Muscle of leg (tissue), 11 donors: ENCODE measurements around the gene CDCA7. TPM values are rescaled to one million over a fixed set of nuclear protein-coding genes. Genes with fewer than 3 reads are reported as not detected.
A peak's percentile ranks its signal among the peaks of the same experiment; 100 is the strongest.

Experiments used
- DNase-seq: peaks from one replicate; pipeline ENCODE4 v3.0.0; 2013
- H3K27ac ChIP-seq: one replicate; pipeline ENCODE4 v1.5.1; 2013; ENCODE audit warnings: mild to moderate bottlenecking, low read length, control low read depth
- H3K27me3 ChIP-seq: one replicate; pipeline ENCODE4 v1.6.1; 2013; ENCODE audit warnings: low read length; ENCODE audit not compliant: control insufficient read depth, insufficient read depth
- H3K36me3 ChIP-seq: one replicate; pipeline ENCODE4 v1.6.1; 2013; ENCODE audit warnings: low read length; ENCODE audit not compliant: control insufficient read depth, insufficient read depth
- H3K4me1 ChIP-seq: one replicate; pipeline ENCODE4 v1.6.1; 2013; ENCODE audit warnings: low read length; ENCODE audit not compliant: control insufficient read depth, insufficient read depth
- H3K4me3 ChIP-seq: one replicate; pipeline ENCODE4 v1.5.1; 2013; ENCODE audit warnings: low read length, control low read depth
- H3K9me3 ChIP-seq: replicated peaks from 2 replicates; pipeline ENCODE4 v1.6.1; 2013; ENCODE audit warnings: low read depth, low read length; ENCODE audit not compliant: control insufficient read depth
- WGBS: methylation state at CpG from one replicate; pipeline ENCODE4 v1.1.5; 2013; ENCODE audit warnings: missing lambda C conversion rate; ENCODE audit not compliant: insufficient coverage; 5-methylcytosine and 5-hydroxymethylcytosine counted together
- polyA plus RNA-seq, 8 donors: library from polyadenylated mRNA; unstranded; fragments of 120-200 nt; gene quantifications; one replicate each; pipeline versions ENCODE4 v1.2.1 to v1.2.3, GENCODE V29; 2013; ENCODE audit warnings: inconsistent platforms in 1 of 8, low replicate concordance in 1 of 8; ENCODE audit not compliant: insufficient read length in 8 of 8, insufficient read depth in 1 of 8
- total RNA-seq: library from RNA; stranded (reverse); fragments of 120-200 nt; gene quantifications from one replicate; pipeline ENCODE4 v1.2.4, GENCODE V29; 2013

Gene CDCA7
- total and polyA plus RNA-seq, 9 donors, result 7.8 to 24.2 (median 19.6) TPM

DNA sequence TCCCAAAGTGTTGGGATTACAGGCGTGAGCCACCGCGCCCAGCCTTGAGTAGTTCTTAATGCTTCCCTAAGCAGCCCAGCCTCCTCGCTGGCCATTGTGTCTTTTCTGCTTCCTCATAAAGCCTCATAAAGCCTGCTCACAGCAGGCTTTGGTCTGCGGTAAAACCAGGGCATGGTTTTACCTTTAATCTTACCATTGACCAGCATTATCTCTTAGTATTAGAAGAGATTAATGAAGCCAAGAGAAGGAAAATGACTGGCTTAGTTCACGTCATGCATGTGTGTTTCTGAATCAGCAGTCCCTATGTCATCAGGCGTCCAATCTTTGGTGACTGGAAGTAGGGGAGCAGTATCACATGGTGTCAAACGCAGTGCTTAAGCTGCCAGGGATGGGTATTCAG, 14.9 kb upstream of the CDCA7 start:
- Histone ChIP-seq H3K4me1 (no peaks in the 10 kb centered on the region), H3K27me3 (no peaks in the 10 kb centered on the region), H3K9me3 (no peaks in the 10 kb centered on the region), H3K36me3 (no peaks in the 10 kb centered on the region), H3K4me3 (no peak overlapping the region), H3K27ac (no peak overlapping the region)
- 89% methylated on average over 3 of the region's 8 CpGs for WGBS
- DNase-seq, result no peak

GRCh38 chr2:173343921-173344320, 10.8 kb upstream of the CDCA7 start:
- Histone ChIP-seq H3K36me3 (no peaks in the 10 kb centered on the region), H3K4me1 (no peaks in the 10 kb centered on the region), H3K27me3 (no peaks in the 10 kb centered on the region), H3K9me3 (peaks cover 6% of the 10 kb centered on the region), H3K27ac (no peak overlapping the region), H3K4me3 (no peak overlapping the region)
- whole genome bisulfite sequencing, result 63% methylated on average over 2 of the region's 2 CpGs
- no peak for DNase-seq

- DNase-seq, result no peak
- no peak overlapping the region for H3K4me3 ChIP-seq
- no peak overlapping the region for H3K27ac ChIP-seq
- H3K36me3 ChIP-seq, result no peaks in the 10 kb centered on the region
- 70% methylated on average over 2 of the region's 6 CpGs for WGBS
- H3K9me3 ChIP-seq, result peaks cover 6% of the 10 kb centered on the region
- no peaks in the 10 kb centered on the region for H3K27me3 ChIP-seq
- no peaks in the 10 kb centered on the region for H3K4me1 ChIP-seq
These were observed 8.6 kb upstream of the CDCA7 start for GRCh38 chr2:173346035-173346434.

DNA sequence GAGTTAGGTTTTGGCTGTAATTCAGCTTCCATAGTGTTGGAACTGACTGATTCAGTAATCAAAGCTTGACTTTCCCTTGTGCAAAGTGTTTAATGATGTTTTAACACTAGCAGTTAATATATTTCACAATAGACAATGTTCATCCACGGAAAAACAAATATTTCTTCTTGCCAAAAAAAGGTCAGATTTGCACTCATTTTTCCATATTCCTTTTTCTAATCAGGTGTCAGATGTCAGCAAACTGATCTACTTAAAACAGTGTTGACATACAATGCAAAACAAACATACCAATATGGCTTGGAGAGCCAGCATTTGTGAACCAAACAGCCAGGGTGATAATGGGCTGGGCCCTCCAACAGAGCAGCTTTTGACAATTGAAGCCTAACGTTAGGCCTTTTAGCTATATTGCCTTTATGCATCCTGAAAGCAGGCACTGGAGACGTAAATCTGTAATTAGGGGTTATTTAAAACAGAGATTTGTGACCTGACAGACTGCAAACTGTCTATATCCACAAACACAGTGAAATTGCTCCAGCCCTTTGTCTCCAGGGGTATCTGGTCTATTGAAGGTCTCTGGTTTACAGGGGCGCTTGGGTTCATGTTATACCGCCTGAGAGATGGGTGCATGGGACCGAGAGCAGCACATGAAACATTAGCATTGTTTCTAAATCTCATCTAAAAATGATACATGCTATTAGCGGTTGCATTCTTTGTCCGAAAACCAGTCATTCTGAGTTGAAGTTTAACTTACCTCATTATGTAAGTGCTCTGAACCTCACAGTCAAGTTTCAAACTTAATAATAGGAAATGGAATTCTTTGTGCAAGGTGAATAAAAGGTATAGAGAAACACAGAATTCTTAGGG, 7.1 kb upstream of the CDCA7 start:
- no peaks in the 10 kb centered on the region for H3K27me3 ChIP-seq
- no peaks in the 10 kb centered on the region for H3K4me1 ChIP-seq
- WGBS, result 40% methylated on average over 1 of the region's 8 CpGs
- H3K36me3 ChIP-seq, result no peaks in the 10 kb centered on the region
- H3K9me3 ChIP-seq, result peaks cover 6% of the 10 kb centered on the region
- no peak overlapping the region for H3K27ac ChIP-seq
- no peak overlapping the region for H3K4me3 ChIP-seq
- no peak for DNase-seq

DNA sequence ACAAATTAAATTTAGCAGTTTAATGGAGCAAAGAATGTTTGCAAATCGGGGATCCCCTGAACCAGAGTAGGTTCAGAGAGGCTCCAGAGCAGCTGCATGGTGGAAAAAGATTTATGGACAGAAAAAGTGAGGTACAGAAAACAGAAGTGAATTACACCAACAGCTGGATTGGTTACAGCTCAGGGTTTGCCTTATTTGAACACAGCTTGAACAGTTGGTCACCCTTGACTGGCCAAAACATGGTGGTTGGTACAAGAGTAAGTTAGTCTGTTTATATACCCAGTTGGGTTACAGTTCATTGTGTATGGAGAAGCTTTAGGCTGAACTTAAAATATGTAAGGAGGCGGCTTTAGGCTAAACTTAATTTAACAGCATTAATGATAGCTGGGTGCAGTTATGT, 5.4 kb upstream of the CDCA7 start:
- H3K36me3 ChIP-seq, result no peaks in the 10 kb centered on the region
- peak; percentile 19 for DNase-seq
- 0% methylated on average over 1 of the region's 2 CpGs for whole genome bisulfite sequencing

GRCh38 chr2:173350383-173350782, 4.3 kb upstream of the CDCA7 start:
- Histone ChIP-seq H3K27me3 (peaks cover 2% of the 10 kb centered on the region), H3K4me1 (peaks cover 5% of the 10 kb centered on the region), H3K27ac (no peak overlapping the region), H3K9me3 (peaks cover 6% of the 10 kb centered on the region), H3K36me3 (no peaks in the 10 kb centered on the region), H3K4me3 (no peak overlapping the region)
- DNase-seq, result peak; percentile 5
- 56% methylated on average over 1 of the region's 2 CpGs for WGBS

More for the DNA sequence above, 5.4 kb upstream of the CDCA7 start:
- H3K9me3 ChIP-seq, result peaks cover 6% of the 10 kb centered on the region
- H3K27ac ChIP-seq, result no peak overlapping the region
- H3K4me3 ChIP-seq, result no peak overlapping the region
- H3K27me3 ChIP-seq, result peaks cover 2% of the 10 kb centered on the region
- H3K4me1 ChIP-seq, result peaks cover 4% of the 10 kb centered on the region

- peaks cover 13% of the 10 kb centered on the region for H3K4me1 ChIP-seq
- no peaks in the 10 kb centered on the region for H3K36me3 ChIP-seq
- no peak for DNase-seq
- no peaks in the 10 kb centered on the region for H3K9me3 ChIP-seq
- H3K27me3 ChIP-seq, result peaks cover 2% of the 10 kb centered on the region
- H3K4me3 ChIP-seq, result no peak overlapping the region
- WGBS, result 82% methylated on average over 2 of the region's 4 CpGs
- H3K27ac ChIP-seq, result no peak overlapping the region
These were observed 2.8 kb upstream of the CDCA7 start for GRCh38 chr2:173351879-173352278.

DNA sequence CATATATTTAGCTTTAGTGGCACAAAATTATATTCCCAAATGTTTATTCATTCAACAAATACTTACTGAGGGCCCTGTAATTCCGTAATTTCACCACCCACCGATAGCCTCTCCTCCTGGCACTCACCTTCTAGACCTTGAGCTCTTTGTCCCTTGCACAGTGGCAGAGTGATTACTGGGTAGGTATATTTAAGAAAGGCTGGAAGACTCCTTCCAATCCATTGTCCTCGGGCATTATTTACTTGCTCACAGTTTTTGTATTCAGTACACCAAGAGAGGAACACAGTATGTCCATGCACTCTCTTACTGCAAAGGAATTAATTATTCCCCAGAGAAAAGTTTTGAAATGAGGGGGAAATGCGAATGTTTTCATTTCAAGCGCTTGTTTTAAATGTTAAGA, 1.1 kb upstream of the CDCA7 start:
- H3K27me3 ChIP-seq, result peaks cover 2% of the 10 kb centered on the region
- WGBS, result no CpG with 5 or more reads among the region's 5 CpGs
- no peak for DNase-seq
- peaks cover 13% of the 10 kb centered on the region for H3K4me1 ChIP-seq
- H3K27ac ChIP-seq, result no peak overlapping the region
- H3K4me3 ChIP-seq, result peak overlapping the region; percentile 85
- H3K36me3 ChIP-seq, result no peaks in the 10 kb centered on the region
- no peaks in the 10 kb centered on the region for H3K9me3 ChIP-seq

DNA sequence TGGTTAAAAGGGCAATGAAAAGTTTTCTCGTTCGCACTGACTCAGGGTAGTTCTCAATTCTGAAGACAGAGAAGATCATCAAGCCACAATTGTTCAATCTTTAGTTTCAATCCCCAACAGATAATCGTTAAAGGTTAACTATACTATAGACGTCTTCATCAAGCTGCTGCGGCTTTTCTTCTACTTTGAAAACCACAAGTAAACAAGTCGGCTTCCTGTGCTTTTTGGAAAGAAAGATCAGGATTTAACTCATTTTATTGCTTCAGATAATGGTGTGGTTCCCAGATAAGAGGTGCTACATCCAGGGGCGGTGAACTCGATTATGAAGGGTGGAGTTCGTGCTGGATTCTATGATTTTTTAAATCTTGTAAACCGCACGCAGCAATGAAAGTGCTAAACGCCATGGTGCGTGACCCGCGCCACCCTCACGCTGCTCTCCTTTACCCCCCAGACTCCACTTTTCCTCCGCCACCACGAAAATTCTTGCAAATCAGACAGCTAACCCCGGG, 545 bp upstream of the CDCA7 start:
- Histone ChIP-seq H3K4me1 (peaks cover 13% of the 10 kb centered on the region), H3K27me3 (peaks cover 2% of the 10 kb centered on the region), H3K36me3 (no peaks in the 10 kb centered on the region), H3K27ac (peak overlapping the region; percentile 89), H3K4me3 (peak overlapping the region; percentile 85), H3K9me3 (no peaks in the 10 kb centered on the region)
- WGBS, result 0% methylated on average over 11 of the region's 19 CpGs
- no peak for DNase-seq

DNA sequence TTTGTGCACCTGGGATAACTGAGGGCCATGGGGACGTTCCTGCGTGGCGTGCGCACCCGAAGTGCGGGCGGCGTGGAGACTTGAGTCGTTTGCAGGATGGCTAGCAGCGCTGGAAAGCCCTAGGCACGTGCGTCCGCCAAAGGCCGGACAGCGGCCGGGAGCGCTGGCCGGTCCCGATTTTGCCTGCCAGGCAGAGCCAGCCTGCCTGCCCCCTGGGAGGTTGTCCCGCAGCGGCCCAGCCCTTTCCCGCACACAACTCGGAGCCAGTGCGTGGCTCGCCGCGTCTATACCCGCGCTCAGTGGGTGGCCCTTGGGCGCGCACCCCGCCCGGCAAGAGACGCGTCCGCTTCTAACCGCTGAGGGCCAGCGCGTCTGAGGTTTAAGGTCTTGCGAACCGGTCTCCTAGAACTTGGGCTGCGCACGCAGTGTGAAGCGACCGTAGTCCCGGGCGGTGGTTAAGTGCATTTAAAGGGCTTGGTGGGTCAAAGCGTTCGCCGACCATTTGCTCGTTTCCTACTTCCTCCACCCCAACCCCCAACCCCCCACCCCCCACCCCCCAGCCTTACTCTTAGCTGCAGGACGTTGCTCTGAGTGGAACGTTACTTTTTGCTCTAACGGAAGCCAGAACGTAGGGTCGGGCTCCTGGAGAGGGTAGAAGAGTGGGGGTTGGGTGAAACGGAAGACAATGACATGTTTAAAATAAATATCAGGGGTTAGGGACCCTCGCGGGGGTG, 627 bp downstream of the CDCA7 start:
- peak overlapping the region; percentile 78 for H3K27ac ChIP-seq
- peaks cover 2% of the 10 kb centered on the region for H3K27me3 ChIP-seq
- WGBS, result under 1% methylated on average over 46 of the region's 59 CpGs

More for the DNA sequence above, 627 bp downstream of the CDCA7 start:
- peak; percentile 63 for DNase-seq
- H3K36me3 ChIP-seq, result peaks cover 5% of the 10 kb centered on the region
- no peaks in the 10 kb centered on the region for H3K9me3 ChIP-seq
- H3K4me3 ChIP-seq, result peak overlapping the region; percentile 85
- peaks cover 13% of the 10 kb centered on the region for H3K4me1 ChIP-seq
